GM10266 (cell line): ENCODE data around the gene PRSS53.

ENCODE experiments used
- DNase-seq: peaks from one replicate; pipeline ENCODE4 v3.0.0; 2012; ENCODE audit errors: extremely low spot score
- TF ChIP-seq, protein P1 (sequence below): IDR thresholded peaks from 2 replicates; pipeline ENCODE4 v1.5.1; 2012; ENCODE audit warnings: mild to moderate bottlenecking, low read depth; ENCODE audit not compliant: control insufficient read depth, insufficient read depth; ENCODE audit errors: missing control alignments

PRSS53 gene

DNA sequence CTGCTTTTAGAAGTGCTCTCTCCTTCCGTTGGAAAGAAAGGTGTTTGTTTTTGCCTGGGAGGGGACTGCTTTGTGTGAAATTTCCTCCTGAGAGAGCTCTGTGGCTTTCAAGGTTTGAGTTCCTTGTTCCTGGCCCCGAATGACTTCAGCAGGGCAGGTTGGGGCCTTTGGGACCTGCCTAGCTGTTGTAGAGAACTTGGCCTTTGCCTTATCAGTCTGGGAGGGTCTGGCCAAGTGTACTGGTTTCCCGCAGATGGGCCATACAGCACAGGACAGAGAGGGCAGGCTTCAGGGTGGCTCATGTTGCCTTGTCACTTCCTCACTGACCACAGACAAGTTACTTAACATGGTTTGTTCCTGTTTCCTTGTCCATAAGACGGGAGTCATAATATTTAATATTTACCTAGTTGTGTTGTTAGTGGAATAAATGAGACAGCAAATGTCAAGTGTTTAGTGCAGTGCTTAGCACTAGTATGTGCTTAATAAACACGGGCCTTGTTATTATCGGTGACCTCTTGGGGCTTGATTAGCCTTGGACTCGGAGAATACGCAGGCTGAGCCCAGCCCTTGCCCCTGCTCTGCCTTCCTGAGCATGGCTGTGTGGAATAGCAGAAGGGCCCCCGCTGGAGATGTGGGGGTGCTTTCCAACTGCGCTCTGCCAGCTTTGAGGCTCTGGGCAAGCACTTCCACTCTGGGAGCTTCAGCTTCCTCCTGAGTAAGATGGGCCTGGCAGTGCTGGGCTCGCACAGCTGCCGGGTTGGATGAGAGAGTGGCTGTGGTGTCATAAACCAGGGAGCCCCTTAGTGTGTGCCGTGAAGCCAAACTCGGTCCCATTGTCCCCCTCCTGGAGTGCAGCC lies 40.2 kb upstream of the PRSS53 start:
- DNase-seq = no peak
- TF ChIP-seq, protein P1, sequence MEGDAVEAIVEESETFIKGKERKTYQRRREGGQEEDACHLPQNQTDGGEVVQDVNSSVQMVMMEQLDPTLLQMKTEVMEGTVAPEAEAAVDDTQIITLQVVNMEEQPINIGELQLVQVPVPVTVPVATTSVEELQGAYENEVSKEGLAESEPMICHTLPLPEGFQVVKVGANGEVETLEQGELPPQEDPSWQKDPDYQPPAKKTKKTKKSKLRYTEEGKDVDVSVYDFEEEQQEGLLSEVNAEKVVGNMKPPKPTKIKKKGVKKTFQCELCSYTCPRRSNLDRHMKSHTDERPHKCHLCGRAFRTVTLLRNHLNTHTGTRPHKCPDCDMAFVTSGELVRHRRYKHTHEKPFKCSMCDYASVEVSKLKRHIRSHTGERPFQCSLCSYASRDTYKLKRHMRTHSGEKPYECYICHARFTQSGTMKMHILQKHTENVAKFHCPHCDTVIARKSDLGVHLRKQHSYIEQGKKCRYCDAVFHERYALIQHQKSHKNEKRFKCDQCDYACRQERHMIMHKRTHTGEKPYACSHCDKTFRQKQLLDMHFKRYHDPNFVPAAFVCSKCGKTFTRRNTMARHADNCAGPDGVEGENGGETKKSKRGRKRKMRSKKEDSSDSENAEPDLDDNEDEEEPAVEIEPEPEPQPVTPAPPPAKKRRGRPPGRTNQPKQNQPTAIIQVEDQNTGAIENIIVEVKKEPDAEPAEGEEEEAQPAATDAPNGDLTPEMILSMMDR = no peak

DNA sequence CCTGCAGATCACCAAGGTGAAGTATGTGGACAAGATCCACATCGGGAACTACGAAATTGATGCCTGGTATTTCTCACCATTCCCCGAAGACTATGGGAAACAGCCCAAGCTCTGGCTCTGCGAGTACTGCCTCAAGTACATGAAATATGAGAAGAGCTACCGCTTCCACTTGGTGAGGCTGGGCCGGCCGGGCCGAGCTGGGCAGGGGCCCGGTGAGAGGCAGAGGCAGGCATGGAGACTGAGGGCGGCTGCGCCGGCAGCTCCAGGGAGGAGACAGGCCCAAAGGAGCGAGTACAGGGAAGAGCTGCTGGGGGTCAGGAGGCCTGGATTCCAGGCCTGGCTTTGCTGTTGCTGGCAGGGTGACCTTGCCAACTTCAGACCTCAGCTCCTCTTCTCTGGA lies 38.4 kb upstream of the PRSS53 start:
- no peak for DNase-seq
- TF ChIP-seq, protein P1 = no peak

DNA sequence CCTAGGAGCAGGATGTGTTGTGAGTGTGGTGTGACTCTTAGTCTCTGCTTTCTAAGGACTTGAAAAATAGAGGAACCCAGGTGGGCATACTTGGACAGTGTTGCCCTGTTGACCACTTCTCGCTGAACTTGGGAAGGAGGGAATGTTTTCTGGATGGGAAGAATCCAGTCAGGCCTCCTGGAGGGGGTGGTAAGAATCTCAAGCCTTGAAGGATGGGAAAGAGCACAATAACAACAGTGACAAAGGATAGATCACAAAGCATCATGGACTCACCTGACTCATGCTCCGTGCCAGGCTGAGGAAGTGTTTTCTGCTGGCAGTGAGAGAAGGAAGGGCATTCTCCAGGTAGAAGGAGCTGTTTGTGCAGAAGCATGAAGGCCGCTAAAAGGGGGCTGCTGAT lies 37.1 kb upstream of the PRSS53 start:
- DNase-seq = no peak
- TF ChIP-seq, protein P1 = no peak

DNA sequence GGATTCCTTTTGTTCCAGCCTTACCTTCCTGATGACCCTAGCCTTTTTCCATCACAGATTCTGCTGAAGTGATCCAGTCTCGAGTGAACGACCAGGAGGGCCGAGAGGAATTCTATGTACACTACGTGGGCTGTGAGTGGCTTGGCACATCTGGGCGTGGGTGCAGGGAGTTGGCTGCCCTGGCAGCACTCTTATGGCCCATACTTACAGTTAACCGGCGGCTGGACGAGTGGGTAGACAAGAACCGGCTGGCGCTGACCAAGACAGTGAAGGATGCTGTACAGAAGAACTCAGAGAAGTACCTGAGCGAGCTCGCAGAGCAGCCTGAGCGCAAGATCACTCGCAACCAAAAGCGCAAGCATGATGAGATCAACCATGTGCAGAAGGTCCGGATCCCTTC lies 31.4 kb upstream of the PRSS53 start:
- no peak for DNase-seq
- TF ChIP-seq, protein P1 = no peak

DNA sequence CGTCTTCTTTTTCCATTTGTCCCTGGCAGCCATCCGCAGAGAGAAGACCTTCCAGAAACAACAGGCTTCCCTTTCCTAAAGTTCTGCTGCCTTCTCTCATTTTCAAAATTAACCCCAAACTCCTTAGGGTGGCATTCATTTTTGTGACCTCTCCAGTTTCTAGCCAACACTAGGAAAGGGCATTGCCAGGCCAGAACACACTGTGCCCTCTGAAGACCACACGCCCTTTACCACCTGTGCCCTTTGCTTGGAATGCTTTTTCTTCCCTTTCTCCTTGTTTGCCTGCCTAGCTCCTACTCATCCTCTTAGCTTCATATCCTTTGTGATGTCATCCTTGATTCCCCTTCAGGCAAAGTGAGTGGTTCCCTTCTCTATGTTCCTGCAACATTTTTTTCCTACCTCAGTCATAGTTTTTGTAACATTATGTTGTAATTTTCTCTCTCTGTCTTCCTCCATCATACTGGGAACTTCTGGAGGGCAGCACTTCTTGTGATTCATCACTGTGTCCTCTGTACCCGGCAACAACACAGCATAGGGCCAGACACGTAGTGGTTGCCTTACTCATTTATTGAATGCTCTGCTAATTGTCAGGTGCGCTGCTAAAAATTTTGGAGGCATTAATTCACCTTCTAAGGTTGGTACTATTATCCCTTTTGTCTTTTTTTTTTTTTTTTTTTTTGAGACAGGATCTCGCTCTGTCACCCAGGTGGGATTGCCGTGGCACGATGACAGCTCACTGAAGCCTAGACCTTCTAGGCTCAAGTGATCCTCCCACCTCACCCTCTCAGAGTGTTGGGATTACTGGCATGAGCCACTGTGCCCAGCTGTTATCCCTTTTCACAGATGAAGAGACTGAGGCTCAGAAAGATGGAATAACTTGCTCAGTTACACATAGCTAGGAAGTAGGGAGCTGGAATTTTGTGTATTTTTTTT lies 29.7 kb upstream of the PRSS53 start:
- DNase-seq = no peak

DNA sequence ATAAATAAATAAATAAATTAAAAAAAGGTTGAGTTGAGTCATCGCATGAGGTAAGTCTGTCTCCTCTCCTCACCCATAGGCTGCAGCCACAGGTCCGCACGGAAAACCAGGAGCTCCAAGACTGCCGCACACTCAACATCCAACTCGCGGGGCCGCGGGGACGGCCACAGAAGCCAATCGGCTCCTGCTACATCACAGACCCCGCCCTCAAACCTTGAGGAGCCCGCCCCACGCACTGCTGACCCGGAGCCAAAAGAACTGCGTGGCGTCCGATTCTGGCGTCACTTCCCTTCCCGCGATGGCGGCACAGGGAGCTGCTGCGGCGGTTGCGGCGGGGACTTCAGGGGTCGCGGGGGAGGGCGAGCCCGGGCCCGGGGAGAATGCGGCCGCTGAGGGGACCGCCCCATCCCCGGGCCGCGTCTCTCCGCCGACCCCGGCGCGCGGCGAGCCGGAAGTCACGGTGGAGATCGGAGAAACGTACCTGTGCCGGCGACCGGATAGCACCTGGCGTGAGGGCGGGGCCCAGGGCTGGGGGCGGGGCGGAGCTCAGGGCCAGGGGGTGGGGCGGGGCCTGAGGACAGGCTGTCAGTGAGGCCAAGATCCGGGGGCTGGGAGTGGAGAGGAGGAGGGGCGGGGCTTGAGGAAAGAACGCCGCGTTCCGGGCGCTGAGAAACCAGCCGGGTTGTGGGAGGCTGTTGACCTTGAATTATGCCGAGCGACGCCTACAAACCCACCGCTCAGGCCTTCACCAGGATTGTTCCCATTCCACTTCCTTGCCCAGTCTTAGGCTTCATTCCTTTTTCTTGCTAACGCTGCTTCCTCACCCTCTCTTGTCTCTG lies 28.9 kb upstream of the PRSS53 start, which contains the start of gene KAT8:
KAT8 (plus strand) TSS at position 281 of the 839 bp plus-strand sequence; CDS start at position 299, 18 bp downstream.
- peak; percentile 99 for DNase-seq
- TF ChIP-seq, protein P1 = no peak

More for the DNA sequence above, 29.7 kb upstream of the PRSS53 start:
- TF ChIP-seq, protein P1 = no peak
